Nucleus accumbens (tissue), 56 donors: ENCODE data around the gene PEX1.
"Not testable (repeated sequence)": the region's sequence is repeated elsewhere in the genome, so short reads cannot be mapped to it uniquely, and the experiment has no call there.

ENCODE experiments used
- DNase-seq, 56 donors: peaks; one replicate each; lab custom pipeline; 2025; lab: John Stamatoyannopoulos, UW

The PEX1 gene

DNA sequence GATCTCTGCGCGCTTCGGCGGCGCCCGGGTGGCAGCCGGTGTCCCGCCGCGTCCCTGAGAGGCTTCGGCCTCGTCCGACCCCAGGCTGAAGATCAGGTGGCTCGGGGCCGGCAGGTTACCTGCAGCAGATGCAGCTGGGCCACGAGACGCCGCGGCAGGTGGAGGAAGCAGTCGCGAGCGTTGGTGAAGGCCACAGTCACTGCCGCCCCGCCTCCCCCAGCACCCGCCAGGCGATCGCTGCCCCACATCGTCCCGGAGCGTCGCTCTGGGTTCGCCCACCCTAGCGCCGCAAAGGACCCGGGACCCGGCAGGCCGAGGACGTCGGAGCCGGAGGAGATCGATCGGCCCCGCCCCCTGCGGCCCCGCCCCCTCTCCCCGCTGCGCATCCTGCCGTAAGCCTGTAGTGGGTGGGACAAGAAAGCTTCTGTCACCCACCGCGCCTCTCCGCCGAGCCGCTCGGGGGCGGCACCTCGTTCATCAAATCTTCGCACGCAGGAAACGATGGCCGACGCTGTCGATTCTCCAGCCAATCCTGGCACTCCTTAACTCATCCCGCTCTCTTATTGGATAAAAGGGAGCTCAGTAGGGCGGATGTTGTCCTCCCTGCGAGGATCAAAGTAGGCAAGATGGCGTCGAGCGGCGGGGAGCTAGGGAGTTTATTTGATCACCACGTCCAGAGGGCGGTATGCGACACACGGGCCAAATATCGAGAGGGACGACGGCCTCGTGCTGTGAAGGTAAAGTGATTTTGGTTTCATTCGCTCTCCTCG lies at the start of gene PEX1, which contains the start of gene RBM48:
PEX1 (minus strand) TSS at position 333 of the 770 bp plus-strand sequence; CDS start at position 248, 85 bp downstream.
RBM48 (plus strand) TSS at position 608 of the 770 bp plus-strand sequence; CDS start at position 627, 19 bp downstream.
- DNase-seq: peak; percentile 65 to 99 (median 96)

DNA sequence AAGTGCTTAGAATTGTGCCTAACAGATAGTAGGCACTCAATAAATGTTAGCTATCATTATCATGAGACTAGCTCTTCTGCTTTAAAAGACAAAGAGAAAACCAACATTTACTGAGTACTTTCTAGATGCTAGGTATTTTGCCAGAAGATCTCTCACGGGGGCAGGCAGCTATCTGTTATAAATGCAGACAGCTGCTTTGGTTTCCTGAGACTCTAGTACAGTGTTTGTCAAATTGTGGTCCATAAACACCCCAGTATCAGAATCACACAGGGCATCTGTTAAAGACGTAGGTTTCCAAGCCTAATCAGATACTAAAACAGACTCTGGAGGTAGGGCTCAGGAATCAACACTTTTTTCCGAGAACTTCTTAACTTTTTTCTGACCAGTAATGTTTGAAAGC lies 48.0 kb upstream of the PEX1 start:
- DNase-seq: no peak

DNA sequence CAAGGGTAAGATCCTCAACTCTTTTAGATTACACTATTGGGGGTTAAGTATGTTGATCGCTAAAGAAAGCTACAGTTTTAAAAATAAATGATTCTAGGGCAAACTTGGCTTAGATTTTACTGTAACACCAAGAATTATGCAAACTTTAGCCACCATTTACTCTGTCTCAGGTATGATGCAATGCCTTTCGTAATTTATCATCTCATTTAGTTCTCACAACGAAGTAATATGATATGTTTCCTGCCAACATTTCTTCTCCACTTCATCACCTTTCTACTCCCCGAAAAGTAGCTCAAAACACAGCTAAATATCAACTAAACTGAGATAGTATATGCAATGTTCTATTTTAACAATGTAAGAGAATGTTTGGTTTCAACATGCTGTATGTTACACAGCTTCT lies 40.8 kb upstream of the PEX1 start:
- DNase-seq: no peak

GRCh38 chr7:92567460-92567859 lies 39.1 kb upstream of the PEX1 start:
- no peak for DNase-seq

- no peak for DNase-seq
Measured at GRCh38 chr7:92563345-92563744, 35.0 kb upstream of the PEX1 start.

GRCh38 chr7:92560602-92561001 lies 32.3 kb upstream of the PEX1 start:
- DNase-seq: no peak

DNA sequence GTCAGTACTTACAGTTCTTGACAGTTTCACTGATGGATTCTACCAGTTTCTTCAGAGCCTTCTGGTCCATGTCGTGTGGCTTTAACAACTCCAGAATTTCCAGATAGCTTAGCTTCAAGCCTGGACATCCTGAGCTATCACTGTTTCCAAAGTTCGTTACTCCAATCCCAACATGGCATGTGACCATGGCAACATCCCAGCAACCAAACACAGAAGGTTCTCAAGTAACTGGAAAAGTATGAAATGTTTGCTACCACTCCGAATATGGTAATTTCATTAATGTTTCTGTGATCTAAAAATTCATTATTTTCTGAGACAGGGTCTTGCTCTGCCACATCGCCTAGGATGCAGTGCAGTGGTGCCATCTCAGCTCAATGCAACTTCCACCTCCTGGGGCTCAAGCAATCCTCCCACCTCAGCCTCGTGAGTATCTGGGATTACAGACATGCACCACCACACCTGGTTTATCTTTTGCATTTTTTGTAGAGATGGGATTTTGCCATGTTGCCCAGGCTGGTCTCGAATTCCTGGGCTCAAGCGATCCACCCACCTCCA lies 29.6 kb upstream of the PEX1 start:
- DNase-seq: no peak

DNA sequence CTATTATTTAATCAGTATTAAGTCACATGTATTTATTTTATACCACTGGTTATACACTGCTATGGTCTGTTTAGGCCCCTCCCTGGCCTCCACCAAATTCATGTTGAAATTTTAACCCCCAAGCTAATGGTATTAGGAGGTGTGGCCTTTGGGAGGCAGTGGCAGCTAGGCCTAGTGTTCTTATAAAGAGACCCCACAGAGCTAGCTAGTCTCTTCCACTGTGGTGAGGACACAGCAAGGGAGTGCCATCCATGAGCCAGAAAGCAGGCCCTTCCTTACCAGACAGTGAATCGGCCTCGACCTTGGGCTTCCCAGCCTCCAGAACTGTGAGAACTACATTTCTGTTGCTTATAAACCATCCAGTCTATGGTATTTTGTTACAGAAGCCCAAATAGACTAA lies 28.9 kb upstream of the PEX1 start:
- DNase-seq: no peak

GRCh38 chr7:92550194-92550593 lies 21.9 kb upstream of the PEX1 start:
- DNase-seq: no peak

DNA sequence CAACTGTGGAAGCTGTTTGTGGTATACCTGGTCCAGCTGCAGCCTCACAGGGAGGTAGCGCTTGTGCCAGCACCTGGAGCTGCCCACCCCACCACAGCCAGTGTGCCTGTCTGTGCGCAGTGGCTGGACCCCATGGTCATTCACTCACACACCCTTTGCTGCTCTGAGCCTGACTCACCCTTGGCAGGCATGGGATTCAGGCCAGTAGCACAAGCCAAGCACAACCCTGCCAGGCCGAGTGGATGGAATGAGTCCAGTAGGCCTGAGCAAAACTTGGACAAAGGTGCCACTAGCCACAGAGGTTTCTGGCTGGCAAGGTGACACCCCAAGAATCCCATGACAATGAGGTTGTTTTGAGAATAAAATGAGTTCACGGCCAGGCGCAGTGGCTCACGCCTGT lies 19.3 kb upstream of the PEX1 start:
- peak in 28 of 56 donors; percentile 1 to 62 (median 14) for DNase-seq

GRCh38 chr7:92546856-92547497 lies 18.7 kb upstream of the PEX1 start:
- DNase-seq: no peak

- DNase-seq: not testable (repeated sequence)
Measured at GRCh38 chr7:92545116-92545515, 16.8 kb upstream of the PEX1 start.

GRCh38 chr7:92543542-92543941 lies 15.2 kb upstream of the PEX1 start:
- not testable (repeated sequence) for DNase-seq

- DNase-seq: no peak
Measured at GRCh38 chr7:92534572-92534971, 6.3 kb upstream of the PEX1 start.

- DNase-seq: no peak
Measured at GRCh38 chr7:92528958-92529264, 591 bp upstream of the PEX1 start.

GRCh38 chr7:92527300-92528187 lies 776 bp downstream of the PEX1 start:
- DNase-seq: peak in 29 of 56 donors; percentile 2 to 52 (median 22)

- no peak for DNase-seq
Measured at GRCh38 chr7:92523110-92523509, 5.2 kb downstream of the PEX1 start.

DNA sequence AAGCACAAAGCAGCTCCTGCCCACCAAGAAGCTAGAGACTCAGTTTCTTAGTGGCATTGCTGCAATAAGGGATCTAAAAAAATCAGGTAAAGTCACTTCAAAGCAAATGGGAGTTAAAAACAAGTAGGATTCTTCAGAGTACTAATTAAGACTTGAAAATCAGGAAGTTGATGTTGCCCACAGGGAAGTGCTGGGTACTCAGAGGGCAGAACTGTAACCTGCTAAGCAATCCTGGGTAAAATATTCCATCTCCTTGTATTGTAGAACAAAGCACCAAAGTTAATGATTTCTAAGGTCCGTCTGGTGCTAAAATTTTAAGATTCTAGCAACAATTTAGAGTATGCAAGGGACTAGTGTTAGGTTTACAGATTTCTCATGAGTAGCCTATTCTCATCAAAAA lies 8.3 kb downstream of the PEX1 start:
- DNase-seq: no peak

DNA sequence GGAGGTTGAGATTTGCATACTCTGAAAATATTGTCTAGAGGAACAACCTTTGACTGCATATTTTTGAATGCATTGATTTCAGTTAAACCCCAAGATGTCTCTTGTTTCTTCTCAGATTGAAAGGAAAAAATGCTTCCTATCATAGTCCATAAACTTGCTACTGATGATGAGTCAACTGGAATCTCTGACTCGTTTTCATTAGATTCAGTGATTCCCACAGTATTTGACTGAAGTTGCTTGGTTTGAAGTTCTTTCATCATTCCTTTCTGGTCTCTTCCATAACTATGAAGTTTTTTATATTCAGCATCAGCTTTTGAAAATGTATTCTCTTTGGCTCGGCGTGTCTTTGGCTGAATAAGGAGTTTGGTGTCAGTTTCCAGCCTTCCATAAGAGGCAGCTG lies 10.7 kb downstream of the PEX1 start:
- no peak for DNase-seq

- DNase-seq: no peak
Measured at GRCh38 chr7:92513167-92513902, 15.0 kb downstream of the PEX1 start.
